IMR-90 (cell line): ENCODE measurements around the gene E2F4. TPM values are rescaled to one million over a fixed set of nuclear protein-coding genes. Genes with fewer than 3 reads are reported as not detected.

Experiments
- ATAC-seq: fragments of 200-7000 bp; cut with Tn5 transposase; 2 replicates; pipeline ENCODE4 v1.9.1; 2020; ENCODE audit warnings: low read depth, mild to moderate bottlenecking, moderate library complexity
- BruUV-seq: library from RNA; stranded (reverse); fragments of 400-500 nt; replicated peaks from 2 replicates; lab custom pipeline; 2021; lab: Mats Ljungman, UMichigan
- CTCF ChIA-PET: fragments of 300-600 bp; formaldehyde crosslinking; extraction: SDS; loops from one replicate; lab custom pipeline; 2021; ENCODE audit warnings: antibody characterized with exemption; lab: Yijun Ruan, JAX
- POLR2A ChIA-PET: fragments of 300-600 bp; sonication (Branson Sonifier 250); formaldehyde crosslinking; loops from one replicate; lab custom pipeline; 2022; ENCODE audit warnings: antibody characterized with exemption; ENCODE audit not compliant: unreplicated experiment; lab: Charles Lee
- DNase-seq: peaks from one replicate; pipeline ENCODE4 v3.0.0; 2013
- H2AFZ ChIP-seq: replicated peaks from 2 replicates; pipeline ENCODE3; 2013; ENCODE audit warnings: low read length, mild to moderate bottlenecking; ENCODE audit not compliant: poor library complexity
- H2AK5ac ChIP-seq: 2 replicates; pipeline ENCODE4 v1.6.1; 2013; ENCODE audit warnings: low read depth, low read length, inconsistent platforms
- H2AK9ac ChIP-seq: replicated peaks from 2 replicates; pipeline ENCODE3; 2013; ENCODE audit warnings: mild to moderate bottlenecking, low read depth, low read length, moderate library complexity; ENCODE audit not compliant: poor library complexity
- H2BK120ac ChIP-seq: 2 replicates; pipeline ENCODE4 v1.6.1; 2013; ENCODE audit warnings: low read depth, low read length, inconsistent platforms
- H2BK15ac ChIP-seq: 3 replicates; pipeline ENCODE4 v1.6.1; 2013; ENCODE audit warnings: low read depth, low read length, inconsistent platforms
- H2BK20ac ChIP-seq: 2 replicates; pipeline ENCODE4 v1.6.1; 2013; ENCODE audit warnings: low read depth, mild to moderate bottlenecking, inconsistent platforms, low read length, moderate library complexity
- H2BK5ac ChIP-seq: 2 replicates; pipeline ENCODE4 v1.6.1; 2013; ENCODE audit warnings: mild to moderate bottlenecking, low read depth, low read length, inconsistent platforms; ENCODE audit not compliant: poor library complexity, severe bottlenecking
- H3K14ac ChIP-seq: replicated peaks from 2 replicates; pipeline ENCODE4 v1.6.1; 2013; ENCODE audit warnings: low read depth, low read length, inconsistent platforms
- H3K18ac ChIP-seq: 2 replicates; pipeline ENCODE4 v1.6.1; 2013; ENCODE audit warnings: low read depth, low read length, control low read depth
- H3K23ac ChIP-seq: 2 replicates; pipeline ENCODE4 v1.6.1; 2013; ENCODE audit warnings: low read depth, low read length, inconsistent platforms
- H3K27ac ChIP-seq: 2 replicates; pipeline ENCODE4 v1.5.1; 2013; ENCODE audit warnings: mild to moderate bottlenecking, control low read depth, low read length; ENCODE audit not compliant: insufficient read depth
- H3K27me3 ChIP-seq: 2 replicates; pipeline ENCODE4 v1.6.1; 2013; ENCODE audit warnings: low read length; ENCODE audit not compliant: control insufficient read depth, insufficient read depth
- H3K36me3 ChIP-seq: 2 replicates; pipeline ENCODE4 v1.6.1; 2013; ENCODE audit warnings: low read length, mixed read lengths; ENCODE audit not compliant: control insufficient read depth, insufficient read depth
- H3K4ac ChIP-seq: 2 replicates; pipeline ENCODE4 v1.6.1; 2013; ENCODE audit warnings: low read depth, low read length, inconsistent platforms
- H3K4me1 ChIP-seq: 2 replicates; pipeline ENCODE4 v1.6.1; 2013; ENCODE audit warnings: low read length, mixed read lengths; ENCODE audit not compliant: control insufficient read depth, insufficient read depth
- H3K4me2 ChIP-seq: 2 replicates; pipeline ENCODE4 v1.6.1; 2013; ENCODE audit warnings: low read depth, mild to moderate bottlenecking, control low read depth, low read length, moderate library complexity
- H3K4me3 ChIP-seq: 2 replicates; pipeline ENCODE4 v1.5.1; 2013; ENCODE audit warnings: low read depth, mild to moderate bottlenecking, control low read depth, low read length, moderate library complexity; ENCODE audit not compliant: insufficient read depth
- H3K56ac ChIP-seq: 2 replicates; pipeline ENCODE4 v1.6.1; 2013; ENCODE audit warnings: low read length, inconsistent platforms; ENCODE audit not compliant: insufficient read depth; ENCODE audit errors: extremely low read depth
- H3K79me1 ChIP-seq, 2 experiments: 2 replicates each; pipeline ENCODE4 v1.6.1; 2013; ENCODE audit warnings: low read length in 2 of 2, inconsistent platforms in 1 of 2, low read depth in 1 of 2
- H3K9ac ChIP-seq: 2 replicates; pipeline ENCODE4 v1.6.1; 2013; ENCODE audit warnings: low read depth, low read length, control low read depth
- H3K9me1 ChIP-seq: 2 replicates; pipeline ENCODE4 v1.6.1; 2013; ENCODE audit warnings: low read length, inconsistent platforms; ENCODE audit not compliant: insufficient read depth
- H3K9me3 ChIP-seq: 2 replicates; pipeline ENCODE4 v1.6.1; 2013; ENCODE audit warnings: low read length; ENCODE audit not compliant: control insufficient read depth, insufficient read depth
- H4K20me1 ChIP-seq: 2 replicates; pipeline ENCODE4 v1.6.1; 2013; ENCODE audit warnings: low read length, inconsistent platforms; ENCODE audit not compliant: insufficient read depth
- H4K5ac ChIP-seq: 2 replicates; pipeline ENCODE4 v1.6.1; 2013; ENCODE audit warnings: mild to moderate bottlenecking, low read depth, low read length, control low read depth
- H4K8ac ChIP-seq, 2 experiments: 2 replicates each; pipeline ENCODE4 v1.6.1; 2013; ENCODE audit warnings: low read depth in 2 of 2, low read length in 2 of 2, control low read depth in 1 of 2, inconsistent platforms in 1 of 2
- H4K91ac ChIP-seq: 2 replicates; pipeline ENCODE4 v1.6.1; 2013; ENCODE audit warnings: low read depth, low read length, inconsistent platforms; ENCODE audit not compliant: insufficient read depth
- BHLHE40 ChIP-seq: fragments of 150-350 bp; IDR thresholded peaks from 2 replicates; pipeline ENCODE4 v1.6.1; 2016; ENCODE audit warnings: mild to moderate bottlenecking, low read depth, low read length
- CEBPB ChIP-seq: IDR thresholded peaks from 2 replicates; pipeline ENCODE4 v1.6.1; 2012; ENCODE audit warnings: low read depth, low read length, improper control_type of control experiment
- CHD1 ChIP-seq: IDR thresholded peaks from 2 replicates; pipeline ENCODE4 v1.6.1; 2012; ENCODE audit warnings: low read depth, low read length, improper control_type of control experiment
- ELK1 ChIP-seq: fragments of 150-350 bp; IDR thresholded peaks from 2 replicates; pipeline ENCODE4 v1.6.1; 2016; ENCODE audit warnings: low read depth, mild to moderate bottlenecking, low read length, moderate library complexity, borderline replicate concordance
- FOS ChIP-seq: fragments of 150-350 bp; IDR thresholded peaks from 2 replicates; pipeline ENCODE4 v1.6.1; 2016; ENCODE audit warnings: low read depth, low read length
- MAZ ChIP-seq: IDR thresholded peaks from 2 replicates; pipeline ENCODE4 v1.6.1; 2012; ENCODE audit warnings: low read depth, mild to moderate bottlenecking, low read length, improper control_type of control experiment, moderate library complexity, borderline replicate concordance
- MXI1 ChIP-seq: IDR thresholded peaks from 2 replicates; pipeline ENCODE4 v1.6.1; 2012; ENCODE audit warnings: low read depth, mild to moderate bottlenecking, low read length, moderate library complexity, borderline replicate concordance
- NFE2L2 ChIP-seq: fragments of 150-350 bp; IDR thresholded peaks from 2 replicates; pipeline ENCODE4 v1.6.1; 2016; ENCODE audit warnings: low read depth, mild to moderate bottlenecking, low read length
- POLR2A ChIP-seq: IDR thresholded peaks from 2 replicates; pipeline ENCODE4 v1.6.1; 2012; ENCODE audit warnings: mild to moderate bottlenecking, low read depth, low read length
- RAD21 ChIP-seq: IDR thresholded peaks from 2 replicates; pipeline ENCODE4 v1.6.1; 2012; ENCODE audit warnings: low read length, improper control_type of control experiment
- RCOR1 ChIP-seq: IDR thresholded peaks from 2 replicates; pipeline ENCODE4 v1.6.1; 2012; ENCODE audit warnings: mild to moderate bottlenecking, low read length, improper control_type of control experiment; ENCODE audit not compliant: insufficient replicate concordance
- RFX5 ChIP-seq: IDR thresholded peaks from 2 replicates; pipeline ENCODE4 v1.8.0; 2012; ENCODE audit warnings: low read depth, mild to moderate bottlenecking, low read length, moderate library complexity
- SMC3 ChIP-seq: fragments of 150-350 bp; IDR thresholded peaks from 2 replicates; pipeline ENCODE4 v1.6.1; 2016; ENCODE audit warnings: low read depth, mild to moderate bottlenecking, antibody characterized with exemption, low read length, moderate library complexity
- USF2 ChIP-seq: fragments of 150-350 bp; IDR thresholded peaks from 2 replicates; pipeline ENCODE4 v1.6.1; 2017; ENCODE audit warnings: mild to moderate bottlenecking, antibody characterized with exemption, low read length, low read depth
- WGBS, 2 experiments: methylation state at CpG; one replicate each; pipeline versions ENCODE4 v1.1.5 to v1.1.7; 2013; ENCODE audit warnings: missing lambda C conversion rate in 2 of 2; ENCODE audit not compliant: insufficient read length in 1 of 2; ENCODE audit errors: extremely low coverage in 2 of 2; 5-methylcytosine and 5-hydroxymethylcytosine counted together
- dilution Hi-C: fragments of 300-500 bp; cut with HindIII; formaldehyde crosslinking; loops from one replicate; pipeline ENCODE4 v1.14.3; 2018; ENCODE audit warnings: low sequenced_read_pairs; ENCODE audit not compliant: unreplicated experiment
- in situ Hi-C: fragments of 300-500 bp; cut with MboI; formaldehyde crosslinking; loops from 3 replicates; pipeline ENCODE4 v1.14.3; 2019; ENCODE audit warnings: low sequenced_read_pairs, inconsistent platforms, mixed read lengths
- intact Hi-C: fragments of 100-400 bp; cut with micrococcal nuclease; formaldehyde crosslinking; loops from 2 replicates; pipeline ENCODE4 v1.10.0; 2022
- polyA plus RNA-seq, 3 experiments: library from polyadenylated mRNA; depleted of rRNA; stranded (reverse); fragments of >200 nt; gene quantifications; 2 replicates each; pipeline ENCODE4 v1.2.3, GENCODE V29; 2012; ENCODE audit warnings: low replicate concordance in 1 of 3
- total RNA-seq: library from RNA; depleted of rRNA; stranded (reverse); fragments of >200 nt; gene quantifications from 2 replicates; pipeline ENCODE4 v1.2.3, GENCODE V29; 2012

E2F4 gene
- total and polyA plus RNA-seq, 2 of the 4 experiments (the other 2 are of a cell fraction): 63.4 to 103 TPM

DNA sequence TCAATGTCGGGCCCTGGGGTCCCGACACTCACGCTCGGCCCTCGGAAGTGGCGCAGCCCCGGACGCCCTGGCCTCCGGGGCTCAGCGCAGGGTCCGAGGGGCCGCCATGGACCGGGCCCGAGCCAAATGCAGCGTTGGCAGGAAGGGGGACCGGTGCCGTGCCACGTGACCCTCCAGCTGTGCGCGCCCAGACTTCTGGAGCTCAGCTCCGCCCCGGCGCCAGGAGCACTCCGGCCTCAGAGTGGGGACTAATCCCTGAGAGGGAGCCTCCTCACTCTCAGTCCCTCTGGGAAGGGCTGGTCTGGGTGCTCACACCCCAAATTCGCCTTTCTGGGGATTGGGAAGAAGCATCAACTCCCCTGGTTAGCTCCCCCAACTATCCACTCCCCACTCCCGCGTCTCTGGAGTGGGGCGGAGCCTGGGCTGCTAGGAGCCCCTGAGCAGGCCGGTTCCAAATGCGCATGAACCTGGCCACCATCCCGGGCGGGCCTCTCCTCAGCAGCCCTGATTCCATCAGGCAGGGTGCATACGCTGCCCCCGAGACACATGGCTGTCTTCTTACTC is 41.0 kb upstream of the E2F4 start, which contains the start of gene B3GNT9 (continued):
- no peak for TF ChIP-seq BHLHE40

GRCh38 chr16:67151431-67152097 is 40.4 kb upstream of the E2F4 start:
- TF ChIP-seq CHD1: no peak
- TF ChIP-seq ELK1: no peak
- no peak for TF ChIP-seq CEBPB
- no peak for TF ChIP-seq RCOR1
- TF ChIP-seq SMC3: no peak
- no peak for TF ChIP-seq RFX5
- no peak for TF ChIP-seq BHLHE40
- no peak for TF ChIP-seq FOS
- TF ChIP-seq POLR2A: no peak
- no peak for TF ChIP-seq MXI1
- TF ChIP-seq MAZ: no peak
- TF ChIP-seq RAD21: no peak
- no peak for TF ChIP-seq NFE2L2
- TF ChIP-seq USF2: no peak
- intact Hi-C loops: loop anchor here (2.0 to 10.0 kb wide), 2 partner anchors 133 to 257 kb away; no protein-coding TSS in a partner anchor

More at GRCh38 chr16:67151431-67152097, 40.4 kb upstream of the E2F4 start:
- H3K27me3 ChIP-seq: no peaks in the 10 kb centered on the region
- peak overlapping the region; percentile 72 to 97; a peak in 3 of 4 replicates for H4K8ac ChIP-seq
- DNase-seq (no peak), ATAC-seq (no peak)
- H2BK20ac ChIP-seq: no peak overlapping the region; the same call in 1 of the 2 replicates
- BruUV-seq: no TSS peak
- peak overlapping the region; percentile 65 for H4K5ac ChIP-seq
- H3K4ac ChIP-seq: peak overlapping the region; percentile 87
- H3K4me3 ChIP-seq: no peak overlapping the region
- no peak overlapping the region; the same call in 1 of the 2 replicates for H3K18ac ChIP-seq
- no peak overlapping the region for H2BK5ac ChIP-seq
- H3K14ac ChIP-seq: peak overlapping the region; percentile 96
- peaks cover 6% of the 10 kb centered on the region; the same call in 1 of the 2 replicates for H3K4me1 ChIP-seq
- no peaks in the 10 kb centered on the region for H3K9me3 ChIP-seq
- CTCF ChIA-PET: interaction anchor here (1.0 kb wide), 1 partner anchor 11 kb away, joined by 3 read pairs; no protein-coding TSS in a partner anchor
- dilution Hi-C loops: no loop called here
- 0 out of 3 replicates have a peak overlapping the region, but pooled peaks have one; percentile 77 for H2BK15ac ChIP-seq
- 60% methylated on average over 2 of the region's 8 CpGs; no CpG with 5 or more reads in 1 of the 2 experiments for WGBS, 2 experiments
- peak overlapping the region; percentile 81; the same call in 1 of the 2 replicates for H3K23ac ChIP-seq
- H3K56ac ChIP-seq: no peak overlapping the region
- in situ Hi-C loops: no loop called here
- H4K91ac ChIP-seq: peak overlapping the region; percentile 71
- H3K27ac ChIP-seq: peak overlapping the region; percentile 92
- H2AK9ac ChIP-seq: peak overlapping the region; percentile 95
- peak overlapping the region; percentile 66 for H2AK5ac ChIP-seq
- peak overlapping the region; percentile 99 for H2AFZ ChIP-seq
- H2BK120ac ChIP-seq: peak overlapping the region; percentile 52
- POLR2A ChIA-PET: no interaction called here
- peak overlapping the region; percentile 64 for H3K9ac ChIP-seq
- peak overlapping the region; percentile 84 for H3K4me2 ChIP-seq
- H3K79me1 ChIP-seq: peaks cover 0 to 30% of the 10 kb centered on the region in 2 experiments; a peak in 2 of 4 replicates
- H4K20me1 ChIP-seq: peaks cover 27% of the 10 kb centered on the region
- H3K36me3 ChIP-seq: peaks cover 25% of the 10 kb centered on the region
- peaks cover 4% of the 10 kb centered on the region; the same call in 1 of the 2 replicates for H3K9me1 ChIP-seq
